T-helper 1 cell treated with Interleukin-12 subunit alpha and Interleukin-12 subunit beta and Interleukin-4 antibody, amounts not matched to agents 30 μg/mL and 1 μg/mL, for 36 hours (primary cell): Measurements from ENCODE around the gene PLD5.

Experiments used
- H3K27ac Mint-ChIP-seq: one replicate; pipeline ENCODE4 v1.8.0; 2021; ENCODE audit warnings: mild to moderate bottlenecking, mixed read lengths
- H3K27me3 Mint-ChIP-seq: one replicate; pipeline ENCODE4 v1.8.0; 2021; ENCODE audit warnings: low read depth, mixed read lengths
- H3K36me3 Mint-ChIP-seq: one replicate; pipeline ENCODE4 v1.8.0; 2021; ENCODE audit warnings: low read depth, mixed read lengths
- H3K4me1 Mint-ChIP-seq: one replicate; pipeline ENCODE4 v1.8.0; 2021; ENCODE audit warnings: low read depth, mixed read lengths
- H3K4me3 Mint-ChIP-seq: one replicate; pipeline ENCODE4 v1.8.0; 2021; ENCODE audit warnings: mild to moderate bottlenecking, moderate library complexity, mixed read lengths
- H3K9me3 Mint-ChIP-seq: one replicate; pipeline ENCODE4 v1.8.0; 2021; ENCODE audit warnings: mixed read lengths

PLD5 gene

DNA sequence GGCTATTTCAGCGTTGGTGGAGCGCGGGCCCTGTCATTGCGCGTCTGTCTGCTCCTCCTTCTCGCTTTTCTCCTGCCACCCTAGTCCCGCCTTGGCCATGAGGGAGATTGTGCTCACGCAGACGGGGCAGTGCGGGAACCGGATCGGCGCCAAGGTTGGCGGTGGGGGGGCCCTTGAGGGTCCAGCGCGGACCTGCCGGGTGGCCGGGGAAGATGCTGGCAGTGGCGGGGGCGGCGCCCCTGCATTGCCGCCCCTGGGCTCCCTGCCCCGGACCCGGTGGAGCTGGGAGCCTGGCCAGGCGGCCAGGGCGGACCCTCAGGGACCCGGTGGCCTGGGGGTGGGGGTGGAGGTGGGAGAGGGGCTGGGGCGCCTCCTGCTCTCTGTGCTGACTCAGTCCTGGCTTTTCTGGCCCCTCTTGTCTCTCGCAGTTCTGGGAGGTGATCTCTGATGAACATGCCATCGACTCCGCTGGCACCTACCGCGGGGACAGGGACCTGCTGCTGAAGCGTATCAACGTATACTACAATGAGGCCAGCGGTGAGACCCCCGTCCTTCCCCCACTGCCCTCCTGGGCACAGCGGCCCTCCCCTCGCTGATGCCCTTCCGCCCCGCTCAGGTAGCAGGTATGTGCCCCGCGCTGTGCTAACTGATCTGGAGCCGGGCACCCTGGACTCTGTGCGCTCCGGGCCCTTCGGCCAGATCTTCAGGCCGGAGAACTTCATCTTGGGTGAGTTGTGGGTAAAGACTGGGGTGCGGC, 467.3 kb downstream of the PLD5 start:
- H3K9me3 Mint-ChIP-seq, result no peaks in the 10 kb centered on the region
- no peaks in the 10 kb centered on the region for H3K36me3 Mint-ChIP-seq
- no peaks in the 10 kb centered on the region for H3K27me3 Mint-ChIP-seq
- H3K27ac Mint-ChIP-seq, result no peak overlapping the region
- no peaks in the 10 kb centered on the region for H3K4me1 Mint-ChIP-seq
- H3K4me3 Mint-ChIP-seq, result no peak overlapping the region

DNA sequence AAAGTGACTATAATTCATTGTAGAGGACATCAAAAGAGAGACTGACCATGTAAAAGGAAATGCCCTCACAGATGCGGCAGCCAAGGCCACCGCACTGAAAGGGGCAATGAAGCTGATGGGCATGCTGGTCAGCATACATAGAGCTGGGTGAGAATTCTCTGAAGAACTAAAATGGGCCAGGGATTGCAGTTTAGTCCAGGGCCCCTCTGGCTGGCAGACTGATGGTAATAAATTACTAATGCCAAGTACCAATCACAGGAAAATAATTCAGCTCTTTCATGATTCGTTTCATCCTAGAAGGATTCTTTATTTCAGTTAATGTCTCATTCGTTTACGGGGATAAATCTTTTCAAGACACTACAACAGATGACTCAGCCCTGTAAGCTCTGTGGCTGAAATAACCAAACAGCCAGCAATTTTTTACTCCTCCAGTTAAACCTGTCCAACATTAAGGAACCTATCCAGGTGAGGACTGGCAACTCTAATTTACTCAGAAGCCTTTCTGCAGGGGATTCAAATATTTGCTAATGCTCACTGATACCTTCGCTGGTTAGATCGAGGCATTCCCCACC, 468.7 kb downstream of the PLD5 start:
- H3K4me1 Mint-ChIP-seq, result no peaks in the 10 kb centered on the region
- H3K9me3 Mint-ChIP-seq, result no peaks in the 10 kb centered on the region
- no peak overlapping the region for H3K27ac Mint-ChIP-seq
- no peaks in the 10 kb centered on the region for H3K27me3 Mint-ChIP-seq
- H3K4me3 Mint-ChIP-seq, result no peak overlapping the region
- H3K36me3 Mint-ChIP-seq, result no peaks in the 10 kb centered on the region

- H3K27ac Mint-ChIP-seq, result no peak overlapping the region
- H3K4me3 Mint-ChIP-seq, result no peak overlapping the region
- peaks cover 4% of the 10 kb centered on the region for H3K9me3 Mint-ChIP-seq
- no peaks in the 10 kb centered on the region for H3K4me1 Mint-ChIP-seq
- H3K27me3 Mint-ChIP-seq, result no peaks in the 10 kb centered on the region
- H3K36me3 Mint-ChIP-seq, result no peaks in the 10 kb centered on the region
These were observed 481.3 kb downstream of the PLD5 start for GRCh38 chr1:242043165-242043564.

DNA sequence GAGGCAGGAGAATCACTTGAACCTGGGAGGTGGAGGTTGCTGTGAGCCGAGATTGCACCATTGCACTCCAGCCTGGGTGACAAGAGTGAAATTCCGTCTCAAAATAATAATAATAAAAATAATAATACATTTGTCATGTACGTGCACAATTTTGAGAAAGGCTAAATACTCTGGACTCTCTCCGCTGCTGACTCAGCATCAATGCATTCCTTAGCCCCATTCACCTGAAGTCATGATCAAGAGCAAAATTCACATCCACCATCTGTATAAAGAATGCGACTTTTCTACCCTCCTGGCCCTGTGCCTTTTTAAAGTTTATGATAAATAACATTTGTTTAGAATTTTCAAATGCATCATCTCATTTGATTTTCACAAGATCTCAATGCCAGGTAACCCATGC, 490.1 kb downstream of the PLD5 start:
- Mint-ChIP-seq H3K9me3 (no peaks in the 10 kb centered on the region), H3K36me3 (no peaks in the 10 kb centered on the region), H3K27ac (no peak overlapping the region)

DNA sequence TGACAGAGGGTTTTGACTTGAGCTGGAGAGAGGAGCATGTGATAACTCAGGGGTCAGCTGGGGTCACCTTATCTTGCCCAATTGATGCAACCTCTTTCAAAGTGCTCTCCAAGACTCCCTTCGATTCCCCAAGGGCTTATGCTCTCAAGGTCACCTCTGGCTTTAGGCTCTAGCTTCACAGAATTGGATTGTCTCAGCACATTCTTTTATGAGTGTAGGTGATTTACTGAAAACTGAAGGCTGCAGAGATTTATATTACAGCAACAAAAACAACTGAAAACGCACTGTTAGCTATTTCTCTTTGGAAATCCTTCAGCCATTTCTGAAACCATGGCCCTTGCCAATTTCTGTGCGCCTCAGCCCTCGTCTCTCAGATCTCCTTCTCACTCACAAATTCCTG, 491.1 kb downstream of the PLD5 start:
- Mint-ChIP-seq H3K4me3 (no peak overlapping the region), H3K9me3 (no peaks in the 10 kb centered on the region), H3K27me3 (no peaks in the 10 kb centered on the region), H3K4me1 (no peaks in the 10 kb centered on the region), H3K27ac (no peak overlapping the region), H3K36me3 (no peaks in the 10 kb centered on the region)

More for the DNA sequence above, 490.1 kb downstream of the PLD5 start:
- H3K27me3 Mint-ChIP-seq, result no peaks in the 10 kb centered on the region
- no peaks in the 10 kb centered on the region for H3K4me1 Mint-ChIP-seq
- H3K4me3 Mint-ChIP-seq, result no peak overlapping the region
